Mesenchymal stem cell (in vitro differentiated cells and primary cell): Measurements from ENCODE around the gene TRIOBP.

Source experiments
- DNase-seq: peaks from one replicate; pipeline ENCODE4 v3.0.0-alpha.2; 2013
- H2AFZ ChIP-seq: one replicate; pipeline ENCODE4 v1.6.1; 2013; ENCODE audit warnings: low read depth, mild to moderate bottlenecking, control low read depth, inconsistent platforms, low read length, moderate library complexity
- H2AK5ac ChIP-seq: 2 replicates; pipeline ENCODE4 v1.6.1; 2013; ENCODE audit warnings: low read length, moderate library complexity, mild to moderate bottlenecking, inconsistent platforms; ENCODE audit not compliant: severe bottlenecking
- H2BK120ac ChIP-seq: one replicate; pipeline ENCODE4 v1.6.1; 2013; ENCODE audit warnings: low read depth, mild to moderate bottlenecking, inconsistent platforms, low read length, moderate library complexity
- H2BK12ac ChIP-seq, 2 experiments: one replicate each; pipeline ENCODE4 v1.6.1; 2013; ENCODE audit warnings: inconsistent platforms in 2 of 2, low read length in 2 of 2, mild to moderate bottlenecking in 2 of 2, moderate library complexity in 2 of 2, control low read depth in 1 of 2
- H2BK15ac ChIP-seq: one replicate; pipeline ENCODE4 v1.6.1; 2013; ENCODE audit warnings: mild to moderate bottlenecking, low read depth, inconsistent platforms; ENCODE audit not compliant: poor library complexity, severe bottlenecking
- H2BK5ac ChIP-seq: 2 replicates; pipeline ENCODE4 v1.6.1; 2013; ENCODE audit warnings: low read depth, mild to moderate bottlenecking, low read length, control low read depth, inconsistent platforms; ENCODE audit not compliant: poor library complexity, severe bottlenecking
- H3K14ac ChIP-seq, 2 experiments: one replicate each; pipeline ENCODE4 v1.6.1; 2013; ENCODE audit warnings: inconsistent platforms in 2 of 2, low read length in 2 of 2, control low read depth in 1 of 2, mild to moderate bottlenecking in 1 of 2, moderate library complexity in 1 of 2
- H3K18ac ChIP-seq, 2 experiments: one replicate each; pipeline ENCODE4 v1.6.1; 2013; ENCODE audit warnings: inconsistent platforms in 2 of 2, low read length in 2 of 2, control low read depth in 1 of 2, low read depth in 1 of 2, mild to moderate bottlenecking in 1 of 2
- H3K23ac ChIP-seq, 2 experiments: one replicate each; pipeline ENCODE4 v1.6.1; 2013; ENCODE audit warnings: inconsistent platforms in 2 of 2, low read length in 2 of 2, mild to moderate bottlenecking in 2 of 2, moderate library complexity in 2 of 2, control low read depth in 1 of 2
- H3K27ac ChIP-seq: 2 replicates; pipeline ENCODE4 v1.5.1; 2013; ENCODE audit warnings: mild to moderate bottlenecking, moderate library complexity, low read length, control low read depth, inconsistent platforms; ENCODE audit not compliant: poor library complexity, severe bottlenecking
- H3K27me3 ChIP-seq, 2 experiments: 2 replicates each; pipeline versions ENCODE4 v1.6.1 to v1.7.0; 2013; ENCODE audit warnings: low read length in 2 of 2, mild to moderate bottlenecking in 2 of 2, moderate library complexity in 2 of 2, control low read depth in 1 of 2, inconsistent platforms in 1 of 2; ENCODE audit not compliant: control insufficient read depth in 1 of 2, insufficient read depth in 1 of 2
- H3K36me3 ChIP-seq, 2 experiments: 2 replicates each; pipeline versions ENCODE4 v1.6.1 to v1.7.0; 2013; ENCODE audit warnings: low read length in 2 of 2, control low read depth in 1 of 2, inconsistent platforms in 1 of 2, low read depth in 1 of 2, mild to moderate bottlenecking in 1 of 2; ENCODE audit not compliant: insufficient read depth in 2 of 2, control insufficient read depth in 1 of 2
- H3K4ac ChIP-seq, 2 experiments: one replicate each; pipeline ENCODE4 v1.6.1; 2013; ENCODE audit warnings: inconsistent platforms in 2 of 2, low read length in 2 of 2, mild to moderate bottlenecking in 2 of 2, moderate library complexity in 2 of 2, control low read depth in 1 of 2, low read depth in 1 of 2
- H3K4me1 ChIP-seq: 2 replicates; pipeline ENCODE4 v1.6.1; 2013; ENCODE audit warnings: low read depth, low read length, control low read depth; ENCODE audit not compliant: control insufficient read depth, insufficient read depth
- H3K4me2 ChIP-seq: 2 replicates; pipeline ENCODE4 v1.6.1; 2013; ENCODE audit warnings: low read length, mild to moderate bottlenecking, inconsistent platforms; ENCODE audit not compliant: poor library complexity, severe bottlenecking
- H3K4me3 ChIP-seq, 2 experiments: 2 replicates each; pipeline versions ENCODE4 v1.5.1 to v1.7.0; 2013; ENCODE audit warnings: low read length in 2 of 2, mild to moderate bottlenecking in 2 of 2, control low read depth in 1 of 2, low read depth in 1 of 2; ENCODE audit not compliant: insufficient read depth in 1 of 2
- H3K79me1 ChIP-seq: replicated peaks from 2 replicates; pipeline ENCODE4 v1.6.1; 2013; ENCODE audit warnings: mild to moderate bottlenecking, control low read depth, low read length, inconsistent platforms; ENCODE audit not compliant: poor library complexity, severe bottlenecking
- H3K9ac ChIP-seq: 2 replicates; pipeline ENCODE4 v1.7.0; 2013; ENCODE audit warnings: mild to moderate bottlenecking, low read length, moderate library complexity
- H3K9me3 ChIP-seq: 2 replicates; pipeline ENCODE4 v1.7.0; 2013; ENCODE audit warnings: mild to moderate bottlenecking, low read length; ENCODE audit not compliant: control insufficient read depth
- H4K8ac ChIP-seq: one replicate; pipeline ENCODE4 v1.6.1; 2013; ENCODE audit warnings: inconsistent platforms, mild to moderate bottlenecking, low read length, moderate library complexity
- H4K91ac ChIP-seq: one replicate; pipeline ENCODE4 v1.6.1; 2013; ENCODE audit warnings: mild to moderate bottlenecking, low read length, inconsistent platforms
- WGBS: methylation state at CpG from one replicate; pipeline ENCODE4 v1.1.7; 2013; ENCODE audit warnings: mixed read lengths; 5-methylcytosine and 5-hydroxymethylcytosine counted together

TRIOBP gene

DNA sequence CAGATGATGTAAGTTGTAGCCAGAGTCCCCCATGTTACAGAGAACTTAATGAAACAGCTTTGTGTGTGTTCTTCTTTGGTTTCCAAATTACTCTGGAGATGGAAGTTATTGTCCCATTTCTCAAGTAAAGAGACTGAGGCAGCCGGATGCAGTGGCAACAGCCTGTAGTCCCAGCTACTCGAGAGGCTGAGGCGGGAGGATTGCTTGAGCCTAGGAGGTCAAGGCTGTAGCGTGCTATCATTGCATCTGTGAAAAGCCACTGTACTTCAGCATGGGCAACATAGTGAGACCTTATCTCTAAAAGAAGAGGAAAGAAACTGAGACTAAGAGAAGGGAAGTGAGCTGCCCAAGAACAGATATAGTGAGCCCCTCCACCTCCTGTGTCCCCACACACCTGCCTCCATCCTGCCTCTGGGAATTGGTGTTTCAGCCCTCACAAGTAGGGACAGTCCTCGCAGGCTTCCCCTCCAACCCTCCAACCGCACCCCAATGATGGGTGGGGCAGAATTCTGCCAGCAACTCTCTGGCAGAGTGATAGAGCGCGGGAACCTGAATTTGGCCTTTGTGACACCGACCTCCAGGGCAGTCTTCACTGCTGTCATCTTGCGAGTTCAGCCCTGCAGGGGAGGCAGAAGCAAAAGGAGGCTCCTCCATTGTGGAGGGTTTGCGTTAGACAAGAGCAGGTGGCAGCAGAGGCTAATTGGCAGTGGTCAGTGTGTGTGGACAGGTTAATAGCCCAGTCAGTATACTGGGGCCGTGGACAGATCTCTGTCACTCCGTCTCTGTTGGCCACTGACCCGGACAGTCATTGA is 36.7 kb upstream of the TRIOBP start:
- H2BK12ac ChIP-seq, result peak overlapping the region; percentile 1 to 51
- H3K9ac ChIP-seq, result peak overlapping the region; percentile 80
- H2AFZ ChIP-seq, result no peak overlapping the region
- no peaks in the 10 kb centered on the region for H3K9me3 ChIP-seq
- H3K4me3 ChIP-seq, result peak overlapping the region in 1 of 2 experiments; percentile 91
- no peak overlapping the region for H2BK5ac ChIP-seq
- no peaks in the 10 kb centered on the region for H3K27me3 ChIP-seq
- DNase-seq, result no peak
- WGBS, result 86% methylated on average over 14 of the region's 14 CpGs
- no peak overlapping the region for H3K18ac ChIP-seq
- peaks cover 29% of the 10 kb centered on the region for H3K4me1 ChIP-seq
- no peak overlapping the region for H3K14ac ChIP-seq
- H3K23ac ChIP-seq, result no peak overlapping the region
- no peak overlapping the region for H2AK5ac ChIP-seq
- H3K79me1 ChIP-seq, result peaks cover 21% of the 10 kb centered on the region
- H3K36me3 ChIP-seq, result peaks cover 0 to 19% of the 10 kb centered on the region in 2 experiments
- H4K8ac ChIP-seq, result no peak overlapping the region
- no peak overlapping the region for H3K27ac ChIP-seq
- H4K91ac ChIP-seq, result no peak overlapping the region
- peak overlapping the region; percentile 62 for H2BK15ac ChIP-seq
- no peak overlapping the region for H3K4ac ChIP-seq
- no peak overlapping the region for H2BK120ac ChIP-seq
- peak overlapping the region; percentile 89 for H3K4me2 ChIP-seq

- Histone ChIP-seq H4K91ac (peak overlapping the region; percentile 30), H3K4me3 (peak overlapping the region in 1 of 2 experiments; percentile 1), H3K4me2 (no peak overlapping the region), H3K9me3 (no peaks in the 10 kb centered on the region), H3K4me1 (peaks cover 31% of the 10 kb centered on the region), H3K27me3 (no peaks in the 10 kb centered on the region), H3K36me3 (peaks cover 2 to 19% of the 10 kb centered on the region in 2 experiments), H3K79me1 (peaks cover 27% of the 10 kb centered on the region), H4K8ac (no peak overlapping the region), H3K23ac (no peak overlapping the region), H2AK5ac (no peak overlapping the region), H2BK12ac (peak overlapping the region in 1 of 2 experiments; percentile 37), H3K4ac (no peak overlapping the region), H2BK120ac (no peak overlapping the region), H2AFZ (no peak overlapping the region), H3K27ac (no peak overlapping the region), H3K9ac (peak overlapping the region; percentile 68), H3K18ac (no peak overlapping the region), H2BK5ac (no peak overlapping the region), H3K14ac (no peak overlapping the region), H2BK15ac (peak overlapping the region; percentile 6)
- WGBS, result 79% methylated on average over 2 of the region's 2 CpGs
- no peak for DNase-seq
These were observed 36.2 kb upstream of the TRIOBP start for GRCh38 chr22:37660709-37661045.

GRCh38 chr22:37661160-37661924 is 35.5 kb upstream of the TRIOBP start:
- peak overlapping the region; percentile 21 for H3K27ac ChIP-seq
- H3K4me1 ChIP-seq, result peaks cover 31% of the 10 kb centered on the region

DNA sequence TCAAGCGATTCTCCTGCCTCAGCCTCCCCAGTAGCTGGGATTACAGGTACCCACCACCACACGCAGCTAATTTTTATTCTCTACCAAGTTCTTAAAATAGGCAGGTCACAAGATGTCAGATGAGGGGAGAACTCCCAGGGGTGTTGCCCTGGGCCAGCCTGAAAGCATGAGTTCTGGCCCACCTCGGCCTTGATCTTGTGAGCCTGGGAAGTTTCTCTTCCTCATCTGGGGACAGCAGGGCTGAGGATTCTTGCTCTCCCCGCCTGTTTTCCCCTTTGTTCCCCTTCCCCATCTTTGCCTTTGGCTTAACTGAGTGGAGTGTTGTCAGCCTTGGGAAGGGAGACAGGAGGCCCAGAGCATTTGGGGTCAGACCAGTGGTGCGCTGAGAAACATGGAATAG is 34.8 kb upstream of the TRIOBP start:
- Histone ChIP-seq H3K9me3 (no peaks in the 10 kb centered on the region), H3K18ac (peak overlapping the region in 1 of 2 experiments; percentile 38)
- 86% methylated on average over 3 of the region's 5 CpGs for WGBS

More at GRCh38 chr22:37661160-37661924, 35.5 kb upstream of the TRIOBP start:
- Histone ChIP-seq H2BK12ac (peak overlapping the region in 1 of 2 experiments; percentile 3), H4K8ac (no peak overlapping the region), H3K9ac (peak overlapping the region; percentile 68), H2AK5ac (no peak overlapping the region), H3K18ac (no peak overlapping the region), H2BK120ac (no peak overlapping the region), H3K9me3 (no peaks in the 10 kb centered on the region), H3K36me3 (peaks cover 9 to 23% of the 10 kb centered on the region in 2 experiments), H3K79me1 (peaks cover 33% of the 10 kb centered on the region), H3K14ac (no peak overlapping the region), H3K27me3 (no peaks in the 10 kb centered on the region), H4K91ac (peak overlapping the region; percentile 34), H2BK15ac (no peak overlapping the region), H2AFZ (no peak overlapping the region), H2BK5ac (no peak overlapping the region), H3K4me3 (peak overlapping the region in 1 of 2 experiments; percentile 1), H3K4me2 (no peak overlapping the region), H3K4ac (no peak overlapping the region), H3K23ac (no peak overlapping the region)
- 17% methylated on average over 9 of the region's 12 CpGs for WGBS
- DNase-seq, result peak; percentile 95

More for the DNA sequence above, 34.8 kb upstream of the TRIOBP start:
- Histone ChIP-seq H4K91ac (no peak overlapping the region), H3K27me3 (no peaks in the 10 kb centered on the region), H3K23ac (peak overlapping the region in 1 of 2 experiments; percentile 73), H2BK15ac (no peak overlapping the region), H3K36me3 (peaks cover 11 to 30% of the 10 kb centered on the region in 2 experiments), H2AK5ac (peak overlapping the region; percentile 79), H3K4ac (peak overlapping the region in 1 of 2 experiments; percentile 47), H3K79me1 (peaks cover 38% of the 10 kb centered on the region), H2BK12ac (peak overlapping the region; percentile 28 to 54), H2BK5ac (no peak overlapping the region), H3K4me2 (no peak overlapping the region), H4K8ac (peak overlapping the region; percentile 48), H3K4me1 (peaks cover 31% of the 10 kb centered on the region), H3K9ac (peak overlapping the region; percentile 51), H3K4me3 (no peak overlapping the region), H2AFZ (no peak overlapping the region), H2BK120ac (no peak overlapping the region), H3K14ac (peak overlapping the region in 1 of 2 experiments; percentile 45), H3K27ac (no peak overlapping the region)
- no peak for DNase-seq
